GM12874 (cell line): ENCODE measurements around the gene LRRC8E.
A peak's percentile ranks its signal among the peaks of the same experiment; 100 is the strongest.

ENCODE experiments used
- CTCF ChIP-seq: IDR thresholded peaks from 2 replicates; pipeline ENCODE4 v1.5.1; 2011; ENCODE audit warnings: low read depth, mild to moderate bottlenecking, control low read depth, low read length, moderate library complexity; ENCODE audit not compliant: insufficient read depth

The LRRC8E gene

GRCh38 chr19:7900931-7901330 is 12.6 kb downstream of the LRRC8E start:
- no peak for TF ChIP-seq CTCF

GRCh38 chr19:7901337-7901736 is 13.0 kb downstream of the LRRC8E start:
- TF ChIP-seq CTCF, result no peak

- TF ChIP-seq CTCF, result no peak
These were observed 14.5 kb downstream of the LRRC8E start for GRCh38 chr19:7902796-7903243.

- peak; percentile 73 for TF ChIP-seq CTCF
These were observed 15.1 kb downstream of the LRRC8E start, which contains the start of gene MAP2K7 for GRCh38 chr19:7903244-7904073. MAP2K7 (plus strand) TSS chr19:7903877; CDS start chr19:7903945, 68 bp downstream.

GRCh38 chr19:7904074-7905020 is 16.0 kb downstream of the LRRC8E start:
- TF ChIP-seq CTCF, result no peak

- TF ChIP-seq CTCF, result no peak
These were observed 17.0 kb downstream of the LRRC8E start for GRCh38 chr19:7905268-7905667.

- TF ChIP-seq CTCF, result no peak
These were observed 17.5 kb downstream of the LRRC8E start for GRCh38 chr19:7905859-7906258.
